ENCODE results near the gene NFASC.

NFASC gene

GRCh38 chr1:204863024-204863423 is 7.6 kb upstream of the NFASC start:
- DNase-seq: no peak

- no peak for DNase-seq
Measured at GRCh38 chr1:204863730-204864129, 6.9 kb upstream of the NFASC start.

GRCh38 chr1:204866051-204866596 is 4.5 kb upstream of the NFASC start:
- no peak for DNase-seq

GRCh38 chr1:204867203-204867602 is 3.5 kb upstream of the NFASC start:
- no peak for DNase-seq

- DNase-seq: no peak
Measured at GRCh38 chr1:204867666-204868339, 2.9 kb upstream of the NFASC start.

- DNase-seq: no peak
Measured at GRCh38 chr1:204868340-204868700, 2.3 kb upstream of the NFASC start.

GRCh38 chr1:204869097-204869496 is 1.6 kb upstream of the NFASC start:
- DNase-seq: no peak

GRCh38 chr1:204871405-204872037 is 859 bp downstream of the NFASC start:
- DNase-seq: no peak

GRCh38 chr1:204872262-204872881 is 1.7 kb downstream of the NFASC start:
- DNase-seq: no peak

GRCh38 chr1:204873176-204873575 is 2.5 kb downstream of the NFASC start:
- no peak for DNase-seq

GRCh38 chr1:204873714-204874113 is 3.1 kb downstream of the NFASC start:
- DNase-seq: no peak

GRCh38 chr1:204874274-204874673 is 3.6 kb downstream of the NFASC start:
- DNase-seq: no peak

- no peak for DNase-seq
Measured at GRCh38 chr1:204875255-204875654, 4.6 kb downstream of the NFASC start.

- DNase-seq: no peak
Measured at GRCh38 chr1:204878621-204879234, 8.1 kb downstream of the NFASC start.

- DNase-seq: no peak
Measured at GRCh38 chr1:204879351-204879750, 8.7 kb downstream of the NFASC start.

GRCh38 chr1:204880906-204881305 is 10.2 kb downstream of the NFASC start:
- no peak for DNase-seq

GRCh38 chr1:204882479-204882878 is 11.8 kb downstream of the NFASC start:
- DNase-seq: no peak

- DNase-seq: no peak
Measured at GRCh38 chr1:204883405-204883804, 12.7 kb downstream of the NFASC start.

GRCh38 chr1:204885288-204885711 is 14.6 kb downstream of the NFASC start:
- DNase-seq: no peak

- no peak for DNase-seq
Measured at GRCh38 chr1:204885790-204886189, 15.1 kb downstream of the NFASC start.

- no peak for DNase-seq
Measured at GRCh38 chr1:204887846-204888245, 17.2 kb downstream of the NFASC start.

- DNase-seq: no peak
Measured at GRCh38 chr1:204888294-204888693, 17.6 kb downstream of the NFASC start.

- no peak for DNase-seq
Measured at GRCh38 chr1:204889681-204890383, 19.2 kb downstream of the NFASC start.

Measured in stimulated activated CD4-positive, alpha-beta T cell treated with anti-CD3 and anti-CD28 coated beads, Interleukin-12 subunit alpha, Interleukin-12 subunit beta, amount 100 ng/mL, for 4 hours (primary cell).